ENCODE measurements around the gene SPRED3. TPM values are rescaled to one million over a fixed set of nuclear protein-coding genes. Genes with fewer than 3 reads are reported as not detected.

SPRED3 gene
- total and polyA plus RNA-seq, 9 of the 15 experiments (the other 6 are each of a cell fraction or from before 2014, with no cell fraction given): 0.05 to 1.3 (median 0.36) TPM

GRCh38 chr19:38441657-38442348 lies 53.3 kb downstream of the SPRED3 start (continued):
- TF ChIP-seq ZEB2 (IDR thresholded peaks at IDR 0.05) (no peak), MCM5 (IDR thresholded peaks at IDR 0.05; ENCODE audit: low read depth) (no peak), BRF1 (IDR thresholded peaks at IDR 0.05; ENCODE audit: borderline replicate concordance, extremely low read depth, insufficient read length) (no peak), ZNF449 (CRISPR knock-in tag; IDR thresholded peaks at IDR 0.05) (no peak), KLF16 (IDR thresholded peaks at IDR 0.05) (no peak), TEAD2 (tag; IDR thresholded peaks at IDR 0.05) (no peak), HDAC2 (IDR thresholded peaks at IDR 0.05) (no peak), ZNF165 (CRISPR knock-in tag; IDR thresholded peaks at IDR 0.05; ENCODE audit: borderline replicate concordance) (no peak), ILF3 (IDR thresholded peaks at IDR 0.05; ENCODE audit: borderline replicate concordance) (no peak), NCOR1 (IDR thresholded peaks at IDR 0.05) (no peak)
- TF ChIP-seq, protein P1, sequence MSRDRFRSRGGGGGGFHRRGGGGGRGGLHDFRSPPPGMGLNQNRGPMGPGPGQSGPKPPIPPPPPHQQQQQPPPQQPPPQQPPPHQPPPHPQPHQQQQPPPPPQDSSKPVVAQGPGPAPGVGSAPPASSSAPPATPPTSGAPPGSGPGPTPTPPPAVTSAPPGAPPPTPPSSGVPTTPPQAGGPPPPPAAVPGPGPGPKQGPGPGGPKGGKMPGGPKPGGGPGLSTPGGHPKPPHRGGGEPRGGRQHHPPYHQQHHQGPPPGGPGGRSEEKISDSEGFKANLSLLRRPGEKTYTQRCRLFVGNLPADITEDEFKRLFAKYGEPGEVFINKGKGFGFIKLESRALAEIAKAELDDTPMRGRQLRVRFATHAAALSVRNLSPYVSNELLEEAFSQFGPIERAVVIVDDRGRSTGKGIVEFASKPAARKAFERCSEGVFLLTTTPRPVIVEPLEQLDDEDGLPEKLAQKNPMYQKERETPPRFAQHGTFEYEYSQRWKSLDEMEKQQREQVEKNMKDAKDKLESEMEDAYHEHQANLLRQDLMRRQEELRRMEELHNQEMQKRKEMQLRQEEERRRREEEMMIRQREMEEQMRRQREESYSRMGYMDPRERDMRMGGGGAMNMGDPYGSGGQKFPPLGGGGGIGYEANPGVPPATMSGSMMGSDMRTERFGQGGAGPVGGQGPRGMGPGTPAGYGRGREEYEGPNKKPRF (IDR thresholded peaks at IDR 0.05; ENCODE audit: low read depth, low read length): no peak
- TF ChIP-seq, protein P2, sequence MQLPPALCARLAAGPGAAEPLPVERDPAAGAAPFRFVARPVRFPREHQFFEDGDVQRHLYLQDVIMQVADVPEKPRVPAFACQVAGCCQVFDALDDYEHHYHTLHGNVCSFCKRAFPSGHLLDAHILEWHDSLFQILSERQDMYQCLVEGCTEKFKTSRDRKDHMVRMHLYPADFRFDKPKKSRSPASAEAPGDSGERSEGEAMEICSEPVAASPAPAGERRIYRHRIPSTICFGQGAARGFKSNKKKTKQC (CRISPR knock-in tag; IDR thresholded peaks at IDR 0.05): no peak
- TF ChIP-seq, protein P3, sequence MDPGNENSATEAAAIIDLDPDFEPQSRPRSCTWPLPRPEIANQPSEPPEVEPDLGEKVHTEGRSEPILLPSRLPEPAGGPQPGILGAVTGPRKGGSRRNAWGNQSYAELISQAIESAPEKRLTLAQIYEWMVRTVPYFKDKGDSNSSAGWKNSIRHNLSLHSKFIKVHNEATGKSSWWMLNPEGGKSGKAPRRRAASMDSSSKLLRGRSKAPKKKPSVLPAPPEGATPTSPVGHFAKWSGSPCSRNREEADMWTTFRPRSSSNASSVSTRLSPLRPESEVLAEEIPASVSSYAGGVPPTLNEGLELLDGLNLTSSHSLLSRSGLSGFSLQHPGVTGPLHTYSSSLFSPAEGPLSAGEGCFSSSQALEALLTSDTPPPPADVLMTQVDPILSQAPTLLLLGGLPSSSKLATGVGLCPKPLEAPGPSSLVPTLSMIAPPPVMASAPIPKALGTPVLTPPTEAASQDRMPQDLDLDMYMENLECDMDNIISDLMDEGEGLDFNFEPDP (CRISPR knock-in tag; IDR thresholded peaks at IDR 0.05): no peak
- TF ChIP-seq, protein P4, sequence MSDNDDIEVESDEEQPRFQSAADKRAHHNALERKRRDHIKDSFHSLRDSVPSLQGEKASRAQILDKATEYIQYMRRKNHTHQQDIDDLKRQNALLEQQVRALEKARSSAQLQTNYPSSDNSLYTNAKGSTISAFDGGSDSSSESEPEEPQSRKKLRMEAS (CRISPR knock-in tag; IDR thresholded peaks at IDR 0.05): no peak
